MM.1S (cell line): Measurements from ENCODE around the gene HGS.

Experiments used
- DNase-seq: peaks from one replicate; pipeline ENCODE4 v3.0.0-alpha.2; 2015
- H2AFZ ChIP-seq: fragments of 300-600 bp; sonication (generic); 2 replicates; pipeline ENCODE4 v1.6.0; 2016; ENCODE audit warnings: antibody characterized with exemption, low read length
- H3F3A ChIP-seq: fragments of 300-600 bp; sonication (generic); 2 replicates; pipeline ENCODE4 v1.6.1; 2016; ENCODE audit warnings: mild to moderate bottlenecking, antibody characterized with exemption, low read length, moderate library complexity, mixed read lengths; ENCODE audit not compliant: insufficient read depth
- H3K27ac ChIP-seq: fragments of 300-600 bp; sonication (generic); 2 replicates; pipeline ENCODE4 v1.5.1; 2016; ENCODE audit warnings: mild to moderate bottlenecking, low read length
- H3K27me3 ChIP-seq: fragments of 300-600 bp; sonication (generic); replicated peaks from 2 replicates; pipeline ENCODE4 v1.6.0; 2016; ENCODE audit warnings: low read length; ENCODE audit not compliant: insufficient read depth
- H3K36me3 ChIP-seq: fragments of 300-600 bp; sonication (generic); replicated peaks from 2 replicates; pipeline ENCODE4 v1.6.1; 2016; ENCODE audit warnings: mild to moderate bottlenecking, low read length, mixed read lengths; ENCODE audit not compliant: insufficient read depth
- H3K4me1 ChIP-seq: fragments of 300-600 bp; sonication (generic); 2 replicates; pipeline ENCODE4 v1.6.1; 2016; ENCODE audit warnings: low read length, mixed read lengths
- H3K4me2 ChIP-seq: fragments of 300-600 bp; sonication (generic); 2 replicates; pipeline ENCODE4 v1.6.0; 2016; ENCODE audit warnings: low read depth, low read length
- H3K4me3 ChIP-seq: fragments of 300-600 bp; sonication (generic); 2 replicates; pipeline ENCODE4 v1.5.1; 2016; ENCODE audit warnings: low read length, mixed read lengths
- H3K79me2 ChIP-seq: fragments of 300-600 bp; sonication (generic); 2 replicates; pipeline ENCODE4 v1.6.1; 2016; ENCODE audit warnings: mixed run types, low read length, mixed read lengths
- H3K9ac ChIP-seq: fragments of 300-600 bp; sonication (generic); 2 replicates; pipeline ENCODE4 v1.6.1; 2016; ENCODE audit warnings: low read length, mixed read lengths
- H3K9me2 ChIP-seq: fragments of 300-600 bp; sonication (generic); replicated peaks from 2 replicates; pipeline ENCODE4 v1.6.1; 2016; ENCODE audit warnings: mild to moderate bottlenecking, low read length, mixed read lengths; ENCODE audit not compliant: insufficient read depth
- H3K9me3 ChIP-seq: fragments of 300-600 bp; sonication (generic); replicated peaks from 2 replicates; pipeline ENCODE4 v1.6.1; 2016; ENCODE audit warnings: mild to moderate bottlenecking, low read length, mixed read lengths; ENCODE audit not compliant: insufficient read depth
- H4K20me1 ChIP-seq: fragments of 300-600 bp; sonication (generic); 2 replicates; pipeline ENCODE4 v1.6.1; 2016; ENCODE audit warnings: mild to moderate bottlenecking, low read length, moderate library complexity, mixed read lengths; ENCODE audit not compliant: insufficient read depth
- CTCF ChIP-seq: fragments of 300-600 bp; sonication (generic); IDR thresholded peaks from 2 replicates; pipeline ENCODE4 v1.5.1; 2016; ENCODE audit warnings: antibody characterized with exemption, low read length, mixed read lengths
- EZH2 ChIP-seq: fragments of 300-600 bp; sonication (generic); optimal IDR thresholded peaks from 2 replicates; pipeline ENCODE3; 2017; ENCODE audit warnings: low read depth, mild to moderate bottlenecking, antibody characterized with exemption, low read length, mixed read lengths
- EZH2phosphoT487 ChIP-seq: fragments of 300-600 bp; sonication (generic); IDR thresholded peaks from 2 replicates; pipeline ENCODE4 v1.6.1; 2018; ENCODE audit warnings: antibody characterized with exemption, low read length

HGS gene

GRCh38 chr17:81666342-81667191, 17.2 kb upstream of the HGS start, which contains the start of the genes CCDC137 and OXLD1:
Gene CCDC137 (plus strand): TSS chr17:81666737. CDS start chr17:81666767, 30 bp downstream.
Gene OXLD1 (minus strand): TSS chr17:81666605. CDS start chr17:81666577, 28 bp downstream.
- Histone ChIP-seq H3K79me2 (peaks cover 39% of the 10 kb centered on the region), H3K4me1 (peaks cover 5% of the 10 kb centered on the region; the same call in 1 of the 2 replicates), H3K27ac (peak within 1 kb of the TSS; percentile 51), H3K36me3 (no peaks in the 10 kb centered on the region), H3K4me2 (peak within 1 kb of the TSS; percentile 98), H2AFZ (peak within 1 kb of the TSS; percentile 86), H3K9me3 (no peaks in the 10 kb centered on the region), H4K20me1 (no peaks in the 10 kb centered on the region), H3K9ac (peak within 1 kb of the TSS; percentile 97), H3K9me2 (no peaks in the 10 kb centered on the region), H3K27me3 (no peaks in the 10 kb centered on the region), H3F3A (no peaks in the 10 kb centered on the region), H3K4me3 (peak within 1 kb of the TSS; percentile 89)
- no peak for TF ChIP-seq CTCF
- TF ChIP-seq EZH2, result no peak
- no peak for TF ChIP-seq EZH2phosphoT487
- DNase-seq, result peak; percentile 97

GRCh38 chr17:81667754-81668153, 16.1 kb upstream of the HGS start:
- H3K27ac ChIP-seq, result no peak overlapping the region
- H3K9me3 ChIP-seq, result no peaks in the 10 kb centered on the region
- peak overlapping the region; percentile 64 for H3K4me2 ChIP-seq
- TF ChIP-seq CTCF (no peak), EZH2 (no peak), EZH2phosphoT487 (no peak)
- 0 out of 2 replicates have a peak, but pooled peaks cover 1% of the 10 kb centered on the region for H3F3A ChIP-seq
- H3K36me3 ChIP-seq, result no peaks in the 10 kb centered on the region
- peak overlapping the region; percentile 13; the same call in 1 of the 2 replicates for H3K4me3 ChIP-seq
- no peak for DNase-seq
- peaks cover 39% of the 10 kb centered on the region for H3K79me2 ChIP-seq
- H3K4me1 ChIP-seq, result peaks cover 5% of the 10 kb centered on the region; the same call in 1 of the 2 replicates
- H2AFZ ChIP-seq, result no peak overlapping the region
- no peak overlapping the region for H3K9ac ChIP-seq
- H3K9me2 ChIP-seq, result no peaks in the 10 kb centered on the region
- H3K27me3 ChIP-seq, result no peaks in the 10 kb centered on the region
- no peaks in the 10 kb centered on the region for H4K20me1 ChIP-seq

GRCh38 chr17:81672504-81672903, 11.3 kb upstream of the HGS start:
- Histone ChIP-seq H3K27ac (no peak overlapping the region), H2AFZ (no peak overlapping the region), H3F3A (0 out of 2 replicates have a peak, but pooled peaks cover 4% of the 10 kb centered on the region), H3K4me3 (no peak overlapping the region), H3K9me2 (no peaks in the 10 kb centered on the region), H4K20me1 (no peaks in the 10 kb centered on the region), H3K79me2 (peaks cover 19% of the 10 kb centered on the region), H3K36me3 (no peaks in the 10 kb centered on the region), H3K9me3 (no peaks in the 10 kb centered on the region), H3K27me3 (no peaks in the 10 kb centered on the region), H3K9ac (no peak overlapping the region), H3K4me1 (peaks cover 4% of the 10 kb centered on the region; the same call in 1 of the 2 replicates), H3K4me2 (no peak overlapping the region)
- TF ChIP-seq EZH2phosphoT487, result no peak
- TF ChIP-seq CTCF, result no peak
- TF ChIP-seq EZH2, result no peak
- DNase-seq, result no peak
